HEK293 (cell line): ENCODE results near the gene MRPL44.

Source experiments
- GLIS1 ChIP-seq: fragments of 450-650 bp; formaldehyde crosslinking; IDR thresholded peaks from 2 replicates; pipeline ENCODE4 v1.5.1; 2016; ENCODE audit warnings: missing biosample characterization, missing genetic modification characterization
- RBAK ChIP-seq: fragments of 450-650 bp; formaldehyde crosslinking; IDR thresholded peaks from 2 replicates; pipeline ENCODE4 v1.5.1; 2016; ENCODE audit warnings: missing biosample characterization, missing genetic modification characterization
- SCRT2 ChIP-seq: fragments of 450-650 bp; formaldehyde crosslinking; IDR thresholded peaks from 2 replicates; pipeline ENCODE4 v1.5.1; 2016; ENCODE audit warnings: missing biosample characterization, missing genetic modification characterization
- SP2 ChIP-seq: fragments of 450-650 bp; formaldehyde crosslinking; IDR thresholded peaks from 2 replicates; pipeline ENCODE4 v1.5.1; 2016; ENCODE audit warnings: missing biosample characterization, missing genetic modification characterization
- SP7 ChIP-seq: fragments of 450-650 bp; formaldehyde crosslinking; IDR thresholded peaks from 2 replicates; pipeline ENCODE4 v1.5.1; 2016; ENCODE audit warnings: missing biosample characterization, missing genetic modification characterization
- ZEB2 ChIP-seq: fragments of 450-650 bp; formaldehyde crosslinking; IDR thresholded peaks from 2 replicates; pipeline ENCODE4 v1.5.1; 2016; ENCODE audit warnings: missing biosample characterization, missing genetic modification characterization
- ZNF146 ChIP-seq: fragments of 450-650 bp; formaldehyde crosslinking; IDR thresholded peaks from 2 replicates; pipeline ENCODE4 v1.5.1; 2016; ENCODE audit warnings: missing biosample characterization, missing genetic modification characterization
- ZNF169 ChIP-seq: fragments of 450-650 bp; formaldehyde crosslinking; IDR thresholded peaks from 2 replicates; pipeline ENCODE4 v1.5.1; 2016; ENCODE audit warnings: missing biosample characterization, missing genetic modification characterization
- ZNF24 ChIP-seq: fragments of 450-650 bp; formaldehyde crosslinking; IDR thresholded peaks from 2 replicates; pipeline ENCODE4 v1.5.1; 2016; ENCODE audit warnings: missing biosample characterization, missing genetic modification characterization
- ZNF266 ChIP-seq: fragments of 450-650 bp; formaldehyde crosslinking; IDR thresholded peaks from 2 replicates; pipeline ENCODE4 v1.5.1; 2016; ENCODE audit warnings: missing biosample characterization, missing genetic modification characterization, low read depth
- ZNF280D ChIP-seq: fragments of 450-650 bp; formaldehyde crosslinking; IDR thresholded peaks from 2 replicates; pipeline ENCODE4 v1.5.1; 2016; ENCODE audit warnings: missing biosample characterization, missing genetic modification characterization
- ZNF404 ChIP-seq: fragments of 450-650 bp; formaldehyde crosslinking; IDR thresholded peaks from 2 replicates; pipeline ENCODE4 v1.5.1; 2017; ENCODE audit warnings: missing biosample characterization, missing genetic modification characterization
- ZNF426 ChIP-seq: fragments of 450-650 bp; formaldehyde crosslinking; IDR thresholded peaks from 2 replicates; pipeline ENCODE4 v1.5.1; 2017; ENCODE audit warnings: missing biosample characterization, missing genetic modification characterization, mild to moderate bottlenecking, inconsistent platforms, moderate library complexity
- ZNF510 ChIP-seq: fragments of 450-650 bp; formaldehyde crosslinking; IDR thresholded peaks from 2 replicates; pipeline ENCODE4 v1.5.1; 2018; ENCODE audit warnings: mild to moderate bottlenecking, missing genetic modification characterization, missing biosample characterization; ENCODE audit not compliant: insufficient replicate concordance
- ZNF558 ChIP-seq: fragments of 450-650 bp; formaldehyde crosslinking; IDR thresholded peaks from 2 replicates; pipeline ENCODE4 v1.5.1; 2016; ENCODE audit warnings: missing biosample characterization, missing genetic modification characterization
- ZNF792 ChIP-seq: fragments of 450-650 bp; formaldehyde crosslinking; IDR thresholded peaks from 2 replicates; pipeline ENCODE4 v1.5.1; 2016; ENCODE audit warnings: missing biosample characterization, missing genetic modification characterization
- TF ChIP-seq, protein P1 (sequence below): fragments of 450-650 bp; formaldehyde crosslinking; IDR thresholded peaks from 2 replicates; pipeline ENCODE4 v1.5.1; 2016; ENCODE audit warnings: missing biosample characterization, missing genetic modification characterization
- TF ChIP-seq, protein P2 (sequence below): fragments of 450-650 bp; formaldehyde crosslinking; IDR thresholded peaks from 2 replicates; pipeline ENCODE4 v1.5.1; 2016; ENCODE audit warnings: missing biosample characterization, missing genetic modification characterization
- TF ChIP-seq, protein P3 (sequence below): fragments of 450-650 bp; formaldehyde crosslinking; conservative IDR thresholded peaks from 2 replicates; pipeline ENCODE4 v1.5.1; 2016; ENCODE audit warnings: low read depth, missing biosample characterization, missing genetic modification characterization

The MRPL44 gene

GRCh38 chr2:223995569-223995968 lies 38.3 kb downstream of the MRPL44 start (continued):
- TF ChIP-seq, protein P1, sequence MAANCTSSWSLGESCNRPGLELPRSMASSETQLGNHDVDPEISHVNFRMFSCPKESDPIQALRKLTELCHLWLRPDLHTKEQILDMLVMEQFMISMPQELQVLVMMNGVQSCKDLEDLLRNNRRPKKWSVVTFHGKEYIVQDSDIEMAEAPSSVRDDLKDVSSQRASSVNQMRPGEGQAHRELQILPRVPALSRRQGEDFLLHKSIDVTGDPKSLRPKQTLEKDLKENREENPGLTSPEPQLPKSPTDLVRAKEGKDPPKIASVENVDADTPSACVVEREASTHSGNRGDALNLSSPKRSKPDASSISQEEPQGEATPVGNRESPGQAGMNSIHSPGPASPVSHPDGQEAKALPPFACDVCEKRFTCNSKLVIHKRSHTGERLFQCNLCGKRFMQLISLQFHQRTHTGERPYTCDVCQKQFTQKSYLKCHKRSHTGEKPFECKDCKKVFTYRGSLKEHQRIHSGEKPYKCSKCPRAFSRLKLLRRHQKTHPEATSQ (tag by site-specific recombination), result no peak
- TF ChIP-seq SP2 (tag by site-specific recombination) (no peak), ZNF146 (tag by site-specific recombination) (no peak), ZNF426 (tag by site-specific recombination) (no peak), ZNF792 (tag by site-specific recombination) (no peak), ZNF280D (tag by site-specific recombination) (no peak), ZNF558 (tag by site-specific recombination) (no peak; the same call in 1 of the 2 replicates), SCRT2 (no peak), ZNF266 (no peak), ZEB2 (tag by site-specific recombination) (peak; percentile 56; the same call in 1 of the 2 replicates), SP7 (tag by site-specific recombination) (peak; percentile 39), ZNF510 (tag by site-specific recombination) (no peak), ZNF404 (tag by site-specific recombination) (no peak), ZNF169 (tag by site-specific recombination) (no peak), ZNF24 (no peak), GLIS1 (tag by site-specific recombination) (no peak), RBAK (tag by site-specific recombination) (no peak)
- TF ChIP-seq, protein P2, sequence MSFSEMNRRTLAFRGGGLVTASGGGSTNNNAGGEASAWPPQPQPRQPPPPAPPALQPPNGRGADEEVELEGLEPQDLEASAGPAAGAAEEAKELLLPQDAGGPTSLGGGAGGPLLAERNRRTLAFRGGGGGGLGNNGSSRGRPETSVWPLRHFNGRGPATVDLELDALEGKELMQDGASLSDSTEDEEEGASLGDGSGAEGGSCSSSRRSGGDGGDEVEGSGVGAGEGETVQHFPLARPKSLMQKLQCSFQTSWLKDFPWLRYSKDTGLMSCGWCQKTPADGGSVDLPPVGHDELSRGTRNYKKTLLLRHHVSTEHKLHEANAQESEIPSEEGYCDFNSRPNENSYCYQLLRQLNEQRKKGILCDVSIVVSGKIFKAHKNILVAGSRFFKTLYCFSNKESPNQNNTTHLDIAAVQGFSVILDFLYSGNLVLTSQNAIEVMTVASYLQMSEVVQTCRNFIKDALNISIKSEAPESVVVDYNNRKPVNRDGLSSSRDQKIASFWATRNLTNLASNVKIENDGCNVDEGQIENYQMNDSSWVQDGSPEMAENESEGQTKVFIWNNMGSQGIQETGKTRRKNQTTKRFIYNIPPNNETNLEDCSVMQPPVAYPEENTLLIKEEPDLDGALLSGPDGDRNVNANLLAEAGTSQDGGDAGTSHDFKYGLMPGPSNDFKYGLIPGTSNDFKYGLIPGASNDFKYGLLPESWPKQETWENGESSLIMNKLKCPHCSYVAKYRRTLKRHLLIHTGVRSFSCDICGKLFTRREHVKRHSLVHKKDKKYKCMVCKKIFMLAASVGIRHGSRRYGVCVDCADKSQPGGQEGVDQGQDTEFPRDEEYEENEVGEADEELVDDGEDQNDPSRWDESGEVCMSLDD (tag by site-specific recombination), result no peak
- TF ChIP-seq, protein P3, sequence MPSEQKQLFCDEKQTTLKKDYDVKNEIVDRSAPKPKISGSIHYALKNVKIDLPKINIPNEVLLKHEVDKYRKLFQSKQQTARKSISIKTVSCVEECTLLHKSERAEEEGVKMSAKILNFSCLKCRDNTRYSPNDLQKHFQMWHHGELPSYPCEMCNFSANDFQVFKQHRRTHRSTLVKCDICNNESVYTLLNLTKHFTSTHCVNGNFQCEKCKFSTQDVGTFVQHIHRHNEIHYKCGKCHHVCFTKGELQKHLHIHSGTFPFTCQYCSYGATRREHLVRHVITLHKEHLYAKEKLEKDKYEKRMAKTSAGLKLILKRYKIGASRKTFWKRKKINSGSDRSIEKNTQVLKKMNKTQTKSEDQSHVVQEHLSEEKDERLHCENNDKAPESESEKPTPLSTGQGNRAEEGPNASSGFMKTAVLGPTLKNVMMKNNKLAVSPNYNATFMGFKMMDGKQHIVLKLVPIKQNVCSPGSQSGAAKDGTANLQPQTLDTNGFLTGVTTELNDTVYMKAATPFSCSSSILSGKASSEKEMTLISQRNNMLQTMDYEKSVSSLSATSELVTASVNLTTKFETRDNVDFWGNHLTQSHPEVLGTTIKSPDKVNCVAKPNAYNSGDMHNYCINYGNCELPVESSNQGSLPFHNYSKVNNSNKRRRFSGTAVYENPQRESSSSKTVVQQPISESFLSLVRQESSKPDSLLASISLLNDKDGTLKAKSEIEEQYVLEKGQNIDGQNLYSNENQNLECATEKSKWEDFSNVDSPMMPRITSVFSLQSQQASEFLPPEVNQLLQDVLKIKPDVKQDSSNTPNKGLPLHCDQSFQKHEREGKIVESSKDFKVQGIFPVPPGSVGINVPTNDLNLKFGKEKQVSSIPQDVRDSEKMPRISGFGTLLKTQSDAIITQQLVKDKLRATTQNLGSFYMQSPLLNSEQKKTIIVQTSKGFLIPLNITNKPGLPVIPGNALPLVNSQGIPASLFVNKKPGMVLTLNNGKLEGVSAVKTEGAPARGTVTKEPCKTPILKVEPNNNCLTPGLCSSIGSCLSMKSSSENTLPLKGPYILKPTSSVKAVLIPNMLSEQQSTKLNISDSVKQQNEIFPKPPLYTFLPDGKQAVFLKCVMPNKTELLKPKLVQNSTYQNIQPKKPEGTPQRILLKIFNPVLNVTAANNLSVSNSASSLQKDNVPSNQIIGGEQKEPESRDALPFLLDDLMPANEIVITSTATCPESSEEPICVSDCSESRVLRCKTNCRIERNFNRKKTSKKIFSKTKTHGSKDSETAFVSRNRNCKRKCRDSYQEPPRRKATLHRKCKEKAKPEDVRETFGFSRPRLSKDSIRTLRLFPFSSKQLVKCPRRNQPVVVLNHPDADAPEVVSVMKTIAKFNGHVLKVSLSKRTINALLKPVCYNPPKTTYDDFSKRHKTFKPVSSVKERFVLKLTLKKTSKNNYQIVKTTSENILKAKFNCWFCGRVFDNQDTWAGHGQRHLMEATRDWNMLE (tag by site-specific recombination), result peak; percentile 30; the same call in 1 of the 2 replicates
